Body of pancreas (tissue), 4 donors: Measurements from ENCODE around the gene SIPA1L3. TPM values are rescaled to one million over a fixed set of nuclear protein-coding genes. Genes with fewer than 3 reads are reported as not detected.
A peak's percentile ranks its signal among the peaks of the same experiment; 100 is the strongest.

Source experiments
- ATAC-seq: fragments of 150-250 bp; one replicate; pipeline ENCODE4 v1.9.1; 2016
- DNase-seq, 4 donors: peaks; one replicate each; pipeline ENCODE4 v3.0.0-alpha.2; 2019
- H3K27ac ChIP-seq, 4 donors: fragments of 200-600 bp; sonication (generic); 1 replicate in 3 of 4; 2 replicates in 1 of 4; pipeline versions ENCODE4 v1.5.1 to v1.6.1; 2016 to 2019; ENCODE audit warnings: mild to moderate bottlenecking in 1 of 4, mixed read lengths in 1 of 4, moderate library complexity in 1 of 4
- H3K27me3 ChIP-seq, 2 donors: fragments of 200-600 bp; sonication (generic); one replicate each; pipeline ENCODE4 v1.6.0; 2016; ENCODE audit warnings: mild to moderate bottlenecking in 1 of 2
- H3K36me3 ChIP-seq, 2 donors: fragments of 200-600 bp; sonication (generic); replicated peaks in 1 of 2; 2 replicates each; pipeline ENCODE4 v1.5.1; 2016; ENCODE audit warnings: low read depth in 2 of 2; ENCODE audit not compliant: insufficient read depth in 1 of 2
- H3K4me1 ChIP-seq: fragments of 200-600 bp; sonication (generic); one replicate; pipeline ENCODE4 v1.6.0; 2016
- H3K4me3 ChIP-seq, 2 donors: fragments of 200-600 bp; sonication (generic); 1 replicate in 1 of 2; 2 replicates in 1 of 2; pipeline ENCODE4 v1.5.1; 2016 to 2019
- H3K9me3 ChIP-seq, 3 donors: fragments of 200-600 bp; sonication (generic); 1 replicate in 2 of 3; 2 replicates in 1 of 3; pipeline ENCODE4 v1.5.1; 2016
- POLR2A ChIP-seq, 3 donors: fragments of 450-650 bp; IDR thresholded peaks; one replicate each; pipeline ENCODE4 v1.6.1; 2016; ENCODE audit warnings: antibody characterized with exemption in 3 of 3, mild to moderate bottlenecking in 2 of 3
- WGBS, 2 donors: methylation state at CpG; one replicate each; pipeline ENCODE4 v1.1.5; 2017; 5-methylcytosine and 5-hydroxymethylcytosine counted together
- intact Hi-C: fragments of 100-400 bp; cut with DNase I; formaldehyde crosslinking; loops from one replicate; pipeline ENCODE4 v1.15.1; 2023
- total RNA-seq, 2 donors: library from RNA; depleted of rRNA; stranded (reverse); fragments of >200 nt; gene quantifications; one replicate each; pipeline ENCODE4 v1.1.0, GENCODE V29; 2016
- TF ChIP-seq, protein P1 (sequence below), 7 experiments: fragments of 450-650 bp in 4 of 7; fragments of 200-600 bp in 3 of 7; sonication (generic) in 3 of 7; IDR thresholded peaks; one replicate each; pipeline ENCODE4 v1.5.1; 2016 to 2019; ENCODE audit warnings: antibody characterized with exemption in 7 of 7

Gene SIPA1L3
- total RNA-seq, 2 donors from 2014 or later = 41.5 to 62.0 TPM

DNA sequence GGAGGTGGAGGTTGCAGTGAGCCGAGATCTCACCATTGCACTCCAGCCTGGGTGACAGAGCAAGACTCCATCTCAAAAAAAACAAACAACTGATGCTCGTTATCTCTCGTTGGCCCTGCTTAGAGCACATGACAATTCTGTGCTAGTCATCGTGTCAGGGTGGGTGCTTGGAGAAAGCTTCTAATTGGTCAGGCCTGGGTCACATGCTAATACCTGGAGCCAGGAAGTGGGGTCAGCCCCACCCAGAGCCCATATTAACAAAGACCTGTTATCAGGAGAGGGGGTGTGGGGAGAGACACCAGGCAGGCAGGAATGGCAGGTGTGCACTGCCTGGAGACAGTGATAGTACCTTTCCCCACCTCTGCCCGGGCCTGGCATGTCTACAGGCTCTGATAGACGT is 232.1 kb downstream of the SIPA1L3 start:
- no peak for DNase-seq
- 80 to 82% methylated on average over 6 of the region's 6 CpGs for WGBS, 2 donors
- ATAC-seq = no peak
- intact Hi-C loops = no loop called here
- no peak overlapping the region for H3K27ac ChIP-seq
- no peak overlapping the region for H3K4me3 ChIP-seq
- no peaks in the 10 kb centered on the region for H3K36me3 ChIP-seq
- no peaks in the 10 kb centered on the region for H3K27me3 ChIP-seq
- TF ChIP-seq, protein P1, sequence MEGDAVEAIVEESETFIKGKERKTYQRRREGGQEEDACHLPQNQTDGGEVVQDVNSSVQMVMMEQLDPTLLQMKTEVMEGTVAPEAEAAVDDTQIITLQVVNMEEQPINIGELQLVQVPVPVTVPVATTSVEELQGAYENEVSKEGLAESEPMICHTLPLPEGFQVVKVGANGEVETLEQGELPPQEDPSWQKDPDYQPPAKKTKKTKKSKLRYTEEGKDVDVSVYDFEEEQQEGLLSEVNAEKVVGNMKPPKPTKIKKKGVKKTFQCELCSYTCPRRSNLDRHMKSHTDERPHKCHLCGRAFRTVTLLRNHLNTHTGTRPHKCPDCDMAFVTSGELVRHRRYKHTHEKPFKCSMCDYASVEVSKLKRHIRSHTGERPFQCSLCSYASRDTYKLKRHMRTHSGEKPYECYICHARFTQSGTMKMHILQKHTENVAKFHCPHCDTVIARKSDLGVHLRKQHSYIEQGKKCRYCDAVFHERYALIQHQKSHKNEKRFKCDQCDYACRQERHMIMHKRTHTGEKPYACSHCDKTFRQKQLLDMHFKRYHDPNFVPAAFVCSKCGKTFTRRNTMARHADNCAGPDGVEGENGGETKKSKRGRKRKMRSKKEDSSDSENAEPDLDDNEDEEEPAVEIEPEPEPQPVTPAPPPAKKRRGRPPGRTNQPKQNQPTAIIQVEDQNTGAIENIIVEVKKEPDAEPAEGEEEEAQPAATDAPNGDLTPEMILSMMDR (IDR thresholded peaks at IDR 0.05) = no peak
- no peak for TF ChIP-seq POLR2A (IDR thresholded peaks at IDR 0.05)
- H3K9me3 ChIP-seq = no peaks in the 10 kb centered on the region
- H3K4me1 ChIP-seq = no peaks in the 10 kb centered on the region

DNA sequence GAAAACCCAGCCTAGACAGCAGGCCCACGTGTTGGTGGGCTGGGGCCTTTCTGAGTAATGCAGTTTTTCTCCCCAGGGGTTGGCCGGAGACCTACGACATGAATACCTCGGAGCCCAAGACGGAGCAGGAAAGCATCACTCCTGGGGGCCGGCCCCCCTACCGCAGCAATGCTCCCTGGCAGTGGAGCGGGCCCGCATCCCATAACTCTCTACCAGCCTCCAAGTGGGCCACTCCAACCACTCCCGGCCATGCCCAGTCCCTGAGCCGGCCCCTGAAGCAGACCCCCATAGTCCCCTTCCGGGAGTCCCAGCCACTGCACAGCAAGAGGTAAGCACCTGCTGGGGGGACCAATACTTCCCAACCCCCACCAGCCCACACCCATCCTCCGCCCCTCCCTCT is 234.1 kb downstream of the SIPA1L3 start:
- 93 to 95% methylated on average over 10 to 12 of the region's 13 CpGs for WGBS, 2 donors
- ATAC-seq (no peak), DNase-seq (no peak)
- no peak overlapping the region for H3K27ac ChIP-seq
- H3K9me3 ChIP-seq = no peaks in the 10 kb centered on the region
- H3K36me3 ChIP-seq = no peaks in the 10 kb centered on the region
- intact Hi-C loops = no loop called here
- H3K27me3 ChIP-seq = no peaks in the 10 kb centered on the region
- TF ChIP-seq POLR2A (IDR thresholded peaks at IDR 0.05) = no peak
- TF ChIP-seq, protein P1 (IDR thresholded peaks at IDR 0.05) = no peak
- no peak overlapping the region for H3K4me3 ChIP-seq
- no peaks in the 10 kb centered on the region for H3K4me1 ChIP-seq

DNA sequence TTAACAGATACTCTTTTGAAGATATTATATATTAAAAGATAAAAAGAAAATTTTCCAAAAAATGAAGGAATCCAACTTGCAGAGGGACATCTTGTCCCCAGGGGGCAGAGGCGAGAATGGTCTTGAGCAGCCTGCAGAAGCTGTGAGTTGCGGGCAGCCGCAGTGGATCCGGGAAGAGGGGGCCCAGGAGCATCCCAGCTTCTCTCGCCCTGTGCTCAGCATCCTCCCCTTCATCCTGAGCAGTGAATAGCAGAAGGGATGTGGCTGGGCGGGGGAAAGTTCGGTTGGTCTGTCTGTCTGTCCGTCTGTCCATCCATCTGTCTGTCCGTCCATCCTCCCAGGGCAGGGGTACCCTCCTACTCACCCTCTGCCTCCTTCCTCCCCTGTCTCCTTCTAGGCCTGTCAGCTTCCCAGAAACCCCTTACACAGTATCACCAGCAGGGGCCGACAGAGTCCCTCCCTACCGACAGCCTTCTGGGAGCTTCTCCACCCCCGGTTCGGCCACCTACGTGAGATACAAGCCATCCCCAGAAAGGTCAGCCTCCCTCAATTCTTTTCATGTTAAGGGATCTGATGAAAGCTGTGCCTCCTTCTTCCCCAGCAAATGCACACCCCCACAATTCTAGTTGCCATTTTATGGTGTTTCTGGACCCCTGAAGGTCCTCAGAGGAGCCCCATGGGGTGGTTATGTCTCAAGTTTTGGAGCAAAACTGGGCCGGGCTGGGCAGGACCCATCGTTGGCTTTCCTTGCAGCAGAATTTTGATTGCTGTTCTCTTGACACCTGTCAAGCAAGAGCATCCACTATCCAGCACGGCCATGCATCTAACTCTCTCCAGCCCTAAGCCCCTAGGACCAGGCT is 235.4 kb downstream of the SIPA1L3 start:
- peak; percentile 26 to 42 (median 34) for DNase-seq
- no peak overlapping the region for H3K4me3 ChIP-seq
- TF ChIP-seq, protein P1 (IDR thresholded peaks at IDR 0.05) = peak in 5 of 7 experiments; percentile 18 to 38 (median 31)
- TF ChIP-seq POLR2A (IDR thresholded peaks at IDR 0.05) = no peak
- H3K9me3 ChIP-seq = no peaks in the 10 kb centered on the region
- H3K27ac ChIP-seq = no peak overlapping the region
- WGBS, 2 donors = 64 to 82% methylated on average over 17 of the region's 17 CpGs
- intact Hi-C loops = no loop called here
- ATAC-seq = no peak
- no peaks in the 10 kb centered on the region for H3K36me3 ChIP-seq
- no peaks in the 10 kb centered on the region for H3K4me1 ChIP-seq
- no peaks in the 10 kb centered on the region for H3K27me3 ChIP-seq

DNA sequence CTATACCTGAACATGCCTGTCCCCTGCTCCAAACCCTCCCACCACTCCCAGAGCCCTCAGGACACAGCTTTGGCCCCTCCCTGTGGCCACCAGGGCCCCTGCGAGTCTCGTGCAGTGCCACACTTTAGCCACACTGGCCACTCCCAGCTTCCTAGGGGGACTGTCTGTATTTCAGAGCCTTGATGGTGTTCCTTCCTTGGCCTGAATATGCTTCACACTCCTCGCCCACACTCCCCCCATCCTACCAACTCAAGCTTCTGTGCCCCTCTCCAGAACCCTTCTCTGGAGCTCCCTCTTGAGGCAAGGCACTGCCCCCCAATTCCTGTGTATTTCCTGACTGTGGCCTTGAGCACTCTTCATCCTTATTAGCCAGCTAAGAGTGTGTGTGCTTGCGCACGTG is 236.8 kb downstream of the SIPA1L3 start:
- ATAC-seq (no peak), DNase-seq (no peak)
- TF ChIP-seq, protein P1 (IDR thresholded peaks at IDR 0.05) = peak in 2 of 7 experiments; percentile 5 to 18
- no peak for TF ChIP-seq POLR2A (IDR thresholded peaks at IDR 0.05)
- 79 to 92% methylated on average over 4 to 5 of the region's 5 CpGs for WGBS, 2 donors
- Histone ChIP-seq H3K36me3 (no peaks in the 10 kb centered on the region), H3K4me1 (no peaks in the 10 kb centered on the region), H3K4me3 (no peak overlapping the region), H3K27me3 (no peaks in the 10 kb centered on the region), H3K27ac (no peak overlapping the region), H3K9me3 (no peaks in the 10 kb centered on the region)
- intact Hi-C loops = no loop called here

DNA sequence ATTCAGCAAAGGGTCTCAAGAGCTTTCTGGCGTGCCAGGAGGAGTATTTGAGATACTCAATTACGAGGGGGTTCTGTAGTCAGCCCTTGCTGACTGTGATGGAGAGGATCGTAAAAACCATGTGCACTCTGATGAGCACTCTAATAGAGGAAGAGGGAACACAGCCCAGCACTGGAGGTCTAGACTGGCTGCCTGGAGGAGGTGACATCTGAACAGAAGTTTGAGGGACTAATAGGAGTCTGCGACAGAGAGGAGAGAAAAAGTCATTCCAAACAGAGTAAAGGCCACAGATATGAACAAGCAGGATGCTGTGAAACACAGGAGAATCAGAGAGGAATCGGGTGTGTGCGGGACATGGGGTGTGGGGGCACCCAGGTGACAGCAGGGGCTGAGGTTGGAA is 237.7 kb downstream of the SIPA1L3 start:
- no peaks in the 10 kb centered on the region for H3K9me3 ChIP-seq
- no peaks in the 10 kb centered on the region for H3K36me3 ChIP-seq
- 94 to 97% methylated on average over 6 of the region's 6 CpGs for WGBS, 2 donors
- DNase-seq (no peak), ATAC-seq (no peak)
- intact Hi-C loops = no loop called here
- H3K4me3 ChIP-seq = no peak overlapping the region
- no peaks in the 10 kb centered on the region for H3K27me3 ChIP-seq
- TF ChIP-seq, protein P1 (IDR thresholded peaks at IDR 0.05) = no peak
- no peak for TF ChIP-seq POLR2A (IDR thresholded peaks at IDR 0.05)
- no peaks in the 10 kb centered on the region for H3K4me1 ChIP-seq
- no peak overlapping the region for H3K27ac ChIP-seq
